SK-N-MC (cell line): ENCODE results near the gene ATP6AP1.

Source experiments
- EZH2 ChIP-seq: fragments of 200-600 bp; sonication (generic); IDR thresholded peaks from one replicate; pipeline ENCODE4 v1.6.1; 2017; ENCODE audit warnings: antibody characterized with exemption
- POLR2AphosphoS5 ChIP-seq: IDR thresholded peaks from 2 replicates; pipeline ENCODE4 v1.6.1; 2012; ENCODE audit warnings: mild to moderate bottlenecking, low read depth, low read length, borderline replicate concordance

GRCh38 chrX:154482786-154483185, 54.3 kb downstream of the ATP6AP1 start:
- no peak for TF ChIP-seq POLR2AphosphoS5
- no peak for TF ChIP-seq EZH2
